Measurements from ENCODE around the gene ATG101. TPM values are rescaled to one million over a fixed set of nuclear protein-coding genes. Genes with fewer than 3 reads are reported as not detected.

The ATG101 gene
- total RNA-seq, 4 donors from 2014 or later = 23.3 to 49.4 (median 37.3) TPM

GRCh38 chr12:52050758-52051541 lies 18.8 kb upstream of the ATG101 start, which contains the start of gene NR4A1:
Gene NR4A1, plus strand, starts transcription at chr12:52051442. Its CDS starts 2,887 bp downstream, at chr12:52054329.
- intact Hi-C loops (cut with DNase I; ENCODE audit: low total_unique reads) = loop anchor here (1.0 kb wide), 2 partner anchors 18 to 26 kb away; no protein-coding TSS in a partner anchor
- Histone ChIP-seq H3K27ac (peak within 1 kb of the TSS; percentile 90 to 98 (median 94)), H3K9me3 (no peaks in the 10 kb centered on the region), H3K4me1 (peaks cover 41 to 47% of the 10 kb centered on the region in 2 donors), H3K4me3 (peak within 1 kb of the TSS; percentile 50 to 81 (median 68)), H3K36me3 (peaks cover 0 to 19% of the 10 kb centered on the region in 2 donors), H3K27me3 (no peaks in the 10 kb centered on the region)
- TF ChIP-seq POLR2A (IDR thresholded peaks at IDR 0.05) = peak; percentile 94 to 98
- peak in 2 of 5 experiments; percentile 3 to 41 for TF ChIP-seq CTCF (IDR thresholded peaks at IDR 0.05 in 4 of 5, conservative IDR thresholded peaks at IDR 0.05 in 1 of 5)
- peak; percentile 97 to 98 for DNase-seq
- in situ Hi-C loops (cut with MboI; ENCODE audit: low sequenced_read_pairs in 4 of 4) = no loop called here
- ATAC-seq = peak; percentile 71 to 72

- intact Hi-C loops (cut with DNase I; ENCODE audit: low total_unique reads) = no loop called here
- H3K27me3 ChIP-seq = no peaks in the 10 kb centered on the region
- TF ChIP-seq POLR2A (IDR thresholded peaks at IDR 0.05) (peak in 1 of 2 donors; percentile 4), CTCF (IDR thresholded peaks at IDR 0.05 in 4 of 5, conservative IDR thresholded peaks at IDR 0.05 in 1 of 5) (no peak)
- no peaks in the 10 kb centered on the region for H3K9me3 ChIP-seq
- H3K4me1 ChIP-seq = peaks cover 25 to 32% of the 10 kb centered on the region in 2 donors
- peaks cover 0 to 35% of the 10 kb centered on the region in 2 donors for H3K36me3 ChIP-seq
- H3K4me3 ChIP-seq = peak overlapping the region; percentile 50 to 81 (median 68)
- in situ Hi-C loops (cut with MboI; ENCODE audit: low sequenced_read_pairs in 4 of 4) = no loop called here
- H3K27ac ChIP-seq = peak overlapping the region; percentile 90 to 98 (median 94)
- DNase-seq (no peak), ATAC-seq (no peak)
Observed at GRCh38 chr12:52052468-52053186, 17.2 kb upstream of the ATG101 start.

GRCh38 chr12:52053536-52054209 lies 16.1 kb upstream of the ATG101 start:
- intact Hi-C loops (cut with DNase I; ENCODE audit: low total_unique reads) (no loop called here), in situ Hi-C loops (cut with MboI; ENCODE audit: low sequenced_read_pairs in 4 of 4) (no loop called here)
- Histone ChIP-seq H3K4me3 (peak overlapping the region in 3 of 4 donors; percentile 50 to 81 (median 66)), H3K36me3 (peaks cover 0 to 45% of the 10 kb centered on the region in 2 donors), H3K4me1 (peaks cover 22 to 31% of the 10 kb centered on the region in 2 donors), H3K27me3 (no peaks in the 10 kb centered on the region), H3K27ac (peak overlapping the region; percentile 90 to 98 (median 94)), H3K9me3 (no peaks in the 10 kb centered on the region)
- ATAC-seq (no peak), DNase-seq (peak in 1 of 2 donors; percentile 20)
- no peak for TF ChIP-seq POLR2A (IDR thresholded peaks at IDR 0.05)
- no peak for TF ChIP-seq CTCF (IDR thresholded peaks at IDR 0.05 in 4 of 5, conservative IDR thresholded peaks at IDR 0.05 in 1 of 5)

GRCh38 chr12:52054231-52054832 lies 15.4 kb upstream of the ATG101 start:
- peak overlapping the region in 2 of 4 donors; percentile 66 to 81 for H3K4me3 ChIP-seq
- no peaks in the 10 kb centered on the region for H3K27me3 ChIP-seq
- in situ Hi-C loops (cut with MboI; ENCODE audit: low sequenced_read_pairs in 4 of 4) = no loop called here
- peaks cover 0 to 52% of the 10 kb centered on the region in 2 donors for H3K36me3 ChIP-seq
- ATAC-seq = no peak
- peak in 1 of 2 donors; percentile 22 for DNase-seq
- TF ChIP-seq CTCF (IDR thresholded peaks at IDR 0.05 in 4 of 5, conservative IDR thresholded peaks at IDR 0.05 in 1 of 5) = no peak
- TF ChIP-seq POLR2A (IDR thresholded peaks at IDR 0.05) = no peak
- H3K9me3 ChIP-seq = no peaks in the 10 kb centered on the region
- peak overlapping the region; percentile 90 to 98 (median 94) for H3K27ac ChIP-seq
- intact Hi-C loops (cut with DNase I; ENCODE audit: low total_unique reads) = no loop called here
- H3K4me1 ChIP-seq = peaks cover 15 to 24% of the 10 kb centered on the region in 2 donors
